ENCODE results near the gene GRK4.
"Not testable (repeated sequence)": the region's sequence is repeated elsewhere in the genome, so short reads cannot be mapped to it uniquely, and the experiment has no call there.

GRK4 gene

GRCh38 chr4:2941138-2942036 lies 22.0 kb upstream of the GRK4 start:
- no peak for DNase-seq (ENCODE audit: low read depth in 2 of 2, low spot score in 1 of 2)

GRCh38 chr4:2942037-2942531 lies 21.3 kb upstream of the GRK4 start:
- DNase-seq (ENCODE audit: low read depth in 2 of 2, low spot score in 1 of 2), result no peak

- no peak for DNase-seq (ENCODE audit: low read depth in 2 of 2, low spot score in 1 of 2)
These were observed 20.6 kb upstream of the GRK4 start for GRCh38 chr4:2942532-2943363.

- no peak for DNase-seq (ENCODE audit: low read depth in 2 of 2, low spot score in 1 of 2)
These were observed 19.8 kb upstream of the GRK4 start for GRCh38 chr4:2943364-2944090.

- no peak for DNase-seq (ENCODE audit: low read depth in 2 of 2, low spot score in 1 of 2)
These were observed 19.3 kb upstream of the GRK4 start for GRCh38 chr4:2944091-2944482.

- DNase-seq (ENCODE audit: low read depth in 2 of 2, low spot score in 1 of 2), result no peak
These were observed 18.5 kb upstream of the GRK4 start for GRCh38 chr4:2944586-2945526.

- DNase-seq (ENCODE audit: low read depth in 2 of 2, low spot score in 1 of 2), result not testable (repeated sequence)
These were observed 17.5 kb upstream of the GRK4 start for GRCh38 chr4:2945619-2946604.

- DNase-seq (ENCODE audit: low read depth in 2 of 2, low spot score in 1 of 2), result no peak
These were observed 16.4 kb upstream of the GRK4 start for GRCh38 chr4:2946812-2947600.

- DNase-seq (ENCODE audit: low read depth in 2 of 2, low spot score in 1 of 2), result no peak
These were observed 15.4 kb upstream of the GRK4 start for GRCh38 chr4:2947926-2948325.

GRCh38 chr4:2948895-2949781 lies 14.2 kb upstream of the GRK4 start:
- DNase-seq (ENCODE audit: low read depth in 2 of 2, low spot score in 1 of 2), result no peak

- no peak for DNase-seq (ENCODE audit: low read depth in 2 of 2, low spot score in 1 of 2)
These were observed 13.6 kb upstream of the GRK4 start for GRCh38 chr4:2949782-2950125.

- DNase-seq (ENCODE audit: low read depth in 2 of 2, low spot score in 1 of 2), result no peak
These were observed 13.0 kb upstream of the GRK4 start for GRCh38 chr4:2950221-2950989.

- DNase-seq (ENCODE audit: low read depth in 2 of 2, low spot score in 1 of 2), result no peak
These were observed 9.9 kb upstream of the GRK4 start for GRCh38 chr4:2953496-2953895.

- no peak for DNase-seq (ENCODE audit: low read depth in 2 of 2, low spot score in 1 of 2)
These were observed 8.8 kb upstream of the GRK4 start for GRCh38 chr4:2954358-2955185.

- DNase-seq (ENCODE audit: low read depth in 2 of 2, low spot score in 1 of 2), result not testable (repeated sequence)
These were observed 8.0 kb upstream of the GRK4 start for GRCh38 chr4:2955186-2956044.
